ENCODE data around the gene AOC3. TPM values are rescaled to one million over a fixed set of nuclear protein-coding genes. Genes with fewer than 3 reads are reported as not detected.

Gene AOC3, protein sequence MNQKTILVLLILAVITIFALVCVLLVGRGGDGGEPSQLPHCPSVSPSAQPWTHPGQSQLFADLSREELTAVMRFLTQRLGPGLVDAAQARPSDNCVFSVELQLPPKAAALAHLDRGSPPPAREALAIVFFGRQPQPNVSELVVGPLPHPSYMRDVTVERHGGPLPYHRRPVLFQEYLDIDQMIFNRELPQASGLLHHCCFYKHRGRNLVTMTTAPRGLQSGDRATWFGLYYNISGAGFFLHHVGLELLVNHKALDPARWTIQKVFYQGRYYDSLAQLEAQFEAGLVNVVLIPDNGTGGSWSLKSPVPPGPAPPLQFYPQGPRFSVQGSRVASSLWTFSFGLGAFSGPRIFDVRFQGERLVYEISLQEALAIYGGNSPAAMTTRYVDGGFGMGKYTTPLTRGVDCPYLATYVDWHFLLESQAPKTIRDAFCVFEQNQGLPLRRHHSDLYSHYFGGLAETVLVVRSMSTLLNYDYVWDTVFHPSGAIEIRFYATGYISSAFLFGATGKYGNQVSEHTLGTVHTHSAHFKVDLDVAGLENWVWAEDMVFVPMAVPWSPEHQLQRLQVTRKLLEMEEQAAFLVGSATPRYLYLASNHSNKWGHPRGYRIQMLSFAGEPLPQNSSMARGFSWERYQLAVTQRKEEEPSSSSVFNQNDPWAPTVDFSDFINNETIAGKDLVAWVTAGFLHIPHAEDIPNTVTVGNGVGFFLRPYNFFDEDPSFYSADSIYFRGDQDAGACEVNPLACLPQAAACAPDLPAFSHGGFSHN
- total RNA-seq, result 2.3 and 2.6 TPM in 2 replicates

DNA sequence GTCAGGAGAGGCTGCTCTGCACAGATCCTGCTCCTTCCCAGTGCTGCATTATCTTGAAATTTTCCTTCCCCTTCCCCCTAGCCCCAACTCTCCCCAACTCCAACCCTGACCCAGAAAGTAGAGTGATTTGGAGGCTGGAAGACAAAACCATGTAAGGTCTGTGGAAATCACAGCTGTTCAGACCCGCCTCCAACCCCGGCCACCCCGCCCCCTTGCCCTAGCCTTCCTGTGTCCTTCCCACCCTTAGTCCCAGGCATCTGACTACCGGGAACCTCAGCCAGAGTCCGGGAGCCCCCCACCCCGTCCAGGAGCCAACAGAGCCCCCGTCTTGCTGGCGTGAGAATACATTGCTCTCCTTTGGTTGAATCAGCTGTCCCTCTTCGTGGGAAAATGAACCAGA, at the start of gene AOC3:
Gene AOC3 (plus strand): TSS at position 246 of the 400 bp plus-strand sequence. CDS start 145 bp downstream, at position 391.

DNA sequence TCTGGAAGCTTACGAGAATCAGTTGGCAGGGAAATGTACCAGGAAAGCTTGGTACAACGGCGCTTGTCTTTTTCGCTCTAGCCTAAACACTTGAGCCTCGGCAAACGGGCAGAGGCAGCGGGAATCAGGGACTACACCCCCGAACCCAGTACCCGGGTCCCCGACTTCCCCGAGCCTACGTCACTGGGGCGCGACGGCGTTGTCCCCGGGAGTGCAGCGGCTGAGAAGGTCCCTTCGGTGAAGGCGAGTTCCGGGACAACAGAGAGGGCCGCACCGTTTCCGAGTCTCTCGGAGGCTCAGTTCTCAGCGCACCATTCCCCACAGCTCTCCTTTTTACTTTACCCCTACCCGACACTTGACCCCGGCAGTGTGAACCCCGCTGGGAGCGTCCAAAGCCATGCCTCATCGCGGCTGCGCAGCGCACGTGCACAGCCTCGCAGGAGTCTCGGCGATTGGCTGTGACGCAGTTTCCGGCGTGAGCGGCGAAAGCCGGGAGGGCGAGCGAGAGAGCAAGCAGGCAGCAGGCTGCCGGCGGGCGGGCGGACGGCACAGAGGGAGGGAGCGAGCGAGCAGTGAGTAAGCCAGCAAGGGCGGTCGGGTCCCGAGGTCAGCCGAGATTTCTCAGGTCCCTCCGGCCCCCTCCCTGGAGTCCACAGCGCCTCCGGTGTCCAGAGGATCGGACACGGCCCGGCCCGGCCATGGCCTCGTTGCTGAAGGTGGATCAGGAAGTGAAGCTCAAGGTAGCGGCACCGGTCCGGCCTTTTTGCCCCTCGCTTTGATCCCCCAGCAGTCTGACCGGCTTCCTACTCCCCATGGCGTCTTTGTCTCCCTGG, 17.8 kb upstream of the AOC3 start, which contains the start of gene PSME3:
Gene PSME3 (plus strand): TSS at position 464 of the 833 bp plus-strand sequence. CDS start 235 bp downstream, at position 699.

DNA sequence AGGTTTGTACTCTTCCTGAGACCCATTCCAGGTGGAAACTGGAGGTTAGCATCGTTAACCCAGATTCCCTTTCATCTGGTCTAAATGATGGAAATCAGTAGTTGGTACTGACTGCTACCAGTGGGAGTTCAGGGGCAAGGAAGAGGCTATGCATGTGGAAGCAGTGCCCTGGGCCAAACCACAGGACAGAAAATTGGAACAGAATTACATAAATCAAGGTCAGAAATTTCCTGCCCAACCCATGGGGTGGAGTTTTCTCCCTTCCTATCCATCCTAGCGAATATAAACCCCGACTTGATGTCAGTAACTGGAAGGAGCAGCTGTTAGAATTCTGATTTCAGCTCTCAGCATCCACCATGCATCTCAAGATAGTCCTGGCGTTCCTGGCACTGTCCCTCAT, 6.7 kb upstream of the AOC3 start, which contains the start of gene AOC2:
Gene AOC2 (plus strand): TSS at position 310 of the 400 bp plus-strand sequence. CDS start 47 bp downstream, at position 357.

DNA sequence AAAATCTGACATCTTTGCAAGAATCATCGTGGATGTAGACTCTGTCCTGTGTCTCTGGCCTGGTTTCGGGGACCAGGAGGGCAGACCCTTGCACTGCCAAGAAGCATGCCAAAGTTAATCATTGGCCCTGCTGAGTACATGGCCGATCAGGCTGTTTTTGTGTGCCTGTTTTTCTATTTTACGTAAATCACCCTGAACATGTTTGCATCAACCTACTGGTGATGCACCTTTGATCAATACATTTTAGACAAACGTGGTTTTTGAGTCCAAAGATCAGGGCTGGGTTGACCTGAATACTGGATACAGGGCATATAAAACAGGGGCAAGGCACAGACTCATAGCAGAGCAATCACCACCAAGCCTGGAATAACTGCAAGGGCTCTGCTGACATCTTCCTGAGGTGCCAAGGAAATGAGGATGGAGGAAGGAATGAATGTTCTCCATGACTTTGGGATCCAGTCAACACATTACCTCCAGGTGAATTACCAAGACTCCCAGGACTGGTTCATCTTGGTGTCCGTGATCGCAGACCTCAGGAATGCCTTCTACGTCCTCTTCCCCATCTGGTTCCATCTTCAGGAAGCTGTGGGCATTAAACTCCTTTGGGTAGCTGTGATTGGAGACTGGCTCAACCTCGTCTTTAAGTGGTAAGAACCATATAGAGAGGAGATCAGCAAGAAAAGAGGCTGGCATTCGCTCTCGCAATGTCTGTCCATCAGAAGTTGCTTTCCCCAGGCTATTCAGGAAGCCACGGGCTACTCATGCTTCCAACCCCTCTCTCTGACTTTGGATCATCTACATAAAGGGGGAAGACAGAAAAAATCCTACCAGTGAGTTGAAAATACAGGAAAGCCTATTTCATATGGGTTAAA, 49.7 kb downstream of the AOC3 start, which contains the start of gene G6PC1:
Gene G6PC1 (plus strand): TSS at position 340 of the 872 bp plus-strand sequence. CDS start 78 bp downstream, at position 418.

Other genes starting within 250 kb of the AOC3 start
- 38.4 and 42.7 TPM in 2 replicates for gene RETREG3, start 241.8 kb upstream of the AOC3 start, total RNA-seq
- 21.0 and 35.8 TPM in 2 replicates for gene TUBG1, start 241.5 kb upstream of the AOC3 start, total RNA-seq
- gene TUBG2, start 191.9 kb upstream of the AOC3 start, total RNA-seq, result 17.1 and 17.2 TPM in 2 replicates
- 40.7 and 42.5 TPM in 2 replicates for gene PLEKHH3, start 174.2 kb upstream of the AOC3 start, total RNA-seq
- 2.8 and 3.4 TPM in 2 replicates for gene CCR10, start 169.4 kb upstream of the AOC3 start, total RNA-seq
- 32.9 and 37.9 TPM in 2 replicates for gene CNTNAP1, start 168.7 kb upstream of the AOC3 start, total RNA-seq
- 11.3 TPM in 2 replicates for gene EZH1, start 106.2 kb upstream of the AOC3 start, total RNA-seq
- 5.3 and 6.3 TPM in 2 replicates for gene RAMP2, start 90.0 kb upstream of the AOC3 start, total RNA-seq
- 68.3 and 71.2 TPM in 2 replicates for gene VPS25, start 77.8 kb upstream of the AOC3 start, total RNA-seq
- gene WNK4, start 70.6 kb upstream of the AOC3 start, total RNA-seq, result 2.0 and 3.9 TPM in 2 replicates
- gene COA3, start 52.5 kb upstream of the AOC3 start, total RNA-seq, result 49.3 and 60.7 TPM in 2 replicates
- gene CNTD1, start 52.3 kb upstream of the AOC3 start, total RNA-seq, result not detected in 2 replicates
- gene BECN1, start 26.9 kb upstream of the AOC3 start, total RNA-seq, result 64.2 and 73.5 TPM in 2 replicates
- gene PSME3, start 17.8 kb upstream of the AOC3 start, total RNA-seq, result 39.0 and 73.8 TPM in 2 replicates
- gene AOC2, start 6.6 kb upstream of the AOC3 start, total RNA-seq, result 0.12 and 0.17 TPM in 2 replicates
- gene G6PC1, start 49.6 kb downstream of the AOC3 start, total RNA-seq, result not detected in 2 replicates
- 20.9 and 31.9 TPM in 2 replicates for gene AARSD1, start 113.3 kb downstream of the AOC3 start, total RNA-seq
- 0.12 TPM in 1 of 2 replicates, not detected in the other for gene PTGES3L, start 128.9 kb downstream of the AOC3 start, total RNA-seq
- gene RUNDC1, start 129.4 kb downstream of the AOC3 start, total RNA-seq, result 7.7 and 11.3 TPM in 2 replicates
- gene RPL27, start 147.2 kb downstream of the AOC3 start, total RNA-seq, result 1,871 and 2,562 TPM in 2 replicates
- 28.4 and 55.8 TPM in 2 replicates for gene IFI35, start 155.6 kb downstream of the AOC3 start, total RNA-seq
- gene VAT1, start 171.2 kb downstream of the AOC3 start, total RNA-seq, result 346 and 498 TPM in 2 replicates
- gene RND2, start 174.0 kb downstream of the AOC3 start, total RNA-seq, result 0.26 and 0.35 TPM in 2 replicates

All from pericardium fibroblast (primary cell).